GM23338 (cell line): ENCODE data around the gene SYNGR4. TPM values are rescaled to one million over a fixed set of nuclear protein-coding genes. Genes with fewer than 3 reads are reported as not detected.

Experiments
- ATAC-seq: fragments of 200-7000 bp; cut with Tn5 transposase; 3 replicates; pipeline ENCODE4 v1.9.1; 2020
- DNase-seq: peaks from one replicate; pipeline ENCODE4 v3.0.0-alpha.2; 2015; ENCODE audit warnings: low spot score
- H2AFZ ChIP-seq: fragments of 200-600 bp; sonication (generic); 2 replicates; pipeline ENCODE4 v1.8.0; 2016; ENCODE audit warnings: antibody characterized with exemption, mild to moderate bottlenecking, moderate library complexity
- H3F3A ChIP-seq: fragments of 200-600 bp; sonication (generic); replicated peaks from 2 replicates; pipeline ENCODE4 v1.8.0; 2017; ENCODE audit warnings: antibody characterized with exemption, mixed run types, low read depth
- H3K27ac ChIP-seq: fragments of 200-600 bp; sonication (generic); 2 replicates; pipeline ENCODE4 v1.6.1; 2016; ENCODE audit warnings: low read depth
- H3K27me3 ChIP-seq: fragments of 200-600 bp; sonication (generic); 2 replicates; pipeline ENCODE4 v1.8.0; 2016; ENCODE audit warnings: mild to moderate bottlenecking, mixed run types, moderate library complexity; ENCODE audit not compliant: insufficient read depth
- H3K36me3 ChIP-seq: fragments of 200-600 bp; sonication (generic); 2 replicates; pipeline ENCODE4 v1.8.0; 2016; ENCODE audit warnings: mild to moderate bottlenecking; ENCODE audit not compliant: insufficient read depth
- H3K4me1 ChIP-seq: fragments of 200-600 bp; sonication (generic); 2 replicates; pipeline ENCODE4 v1.8.0; 2016; ENCODE audit warnings: mild to moderate bottlenecking, moderate library complexity; ENCODE audit not compliant: insufficient read depth
- H3K4me2 ChIP-seq: fragments of 200-600 bp; sonication (generic); 2 replicates; pipeline ENCODE4 v1.7.1; 2017; ENCODE audit warnings: mixed run types
- H3K4me3 ChIP-seq: fragments of 200-600 bp; sonication (generic); 2 replicates; pipeline ENCODE4 v1.6.1; 2016; ENCODE audit warnings: mixed run types
- H3K79me2 ChIP-seq: fragments of 200-600 bp; sonication (generic); replicated peaks from 2 replicates; pipeline ENCODE4 v1.8.0; 2017; ENCODE audit warnings: mild to moderate bottlenecking; ENCODE audit not compliant: insufficient read depth
- H3K9me2 ChIP-seq: fragments of 200-600 bp; sonication (generic); 2 replicates; pipeline ENCODE4 v1.8.0; 2017; ENCODE audit not compliant: insufficient read depth
- H4K20me1 ChIP-seq: fragments of 200-600 bp; sonication (generic); replicated peaks from 2 replicates; pipeline ENCODE4 v1.8.0; 2017; ENCODE audit warnings: mild to moderate bottlenecking; ENCODE audit not compliant: insufficient read depth
- H3K27ac Mint-ChIP-seq: 2 replicates; pipeline ENCODE4 v1.8.0; 2020; ENCODE audit warnings: inconsistent platforms, mild to moderate bottlenecking, moderate library complexity, mixed read lengths
- H3K27me3 Mint-ChIP-seq: 3 replicates; pipeline ENCODE4 v1.8.0; 2022; ENCODE audit warnings: low read depth, mild to moderate bottlenecking, moderate library complexity, mixed read lengths, inconsistent platforms; ENCODE audit not compliant: insufficient read depth, poor library complexity
- H3K36me3 Mint-ChIP-seq: 3 replicates; pipeline ENCODE4 v1.8.0; 2021; ENCODE audit warnings: low read depth, mild to moderate bottlenecking, inconsistent platforms, moderate library complexity, mixed read lengths
- H3K4me1 Mint-ChIP-seq: 3 replicates; pipeline ENCODE4 v1.8.0; 2020; ENCODE audit warnings: mild to moderate bottlenecking, inconsistent platforms, mixed read lengths
- H3K4me3 Mint-ChIP-seq: 3 replicates; pipeline ENCODE4 v1.8.0; 2021; ENCODE audit warnings: moderate library complexity, mild to moderate bottlenecking, inconsistent platforms, mixed read lengths
- H3K9me3 Mint-ChIP-seq: 3 replicates; pipeline ENCODE4 v1.8.0; 2020; ENCODE audit warnings: moderate library complexity, mild to moderate bottlenecking, inconsistent platforms, mixed read lengths
- CREB1 ChIP-seq: fragments of 250-450 bp; sonication (Bioruptor Pico); IDR thresholded peaks from 2 replicates; pipeline ENCODE4 v1.5.0; 2020; ENCODE audit warnings: low read depth, mild to moderate bottlenecking, moderate library complexity
- EZH2phosphoT487 ChIP-seq: fragments of 200-600 bp; sonication (generic); IDR thresholded peaks from one replicate; pipeline ENCODE4 v1.8.1; 2018; ENCODE audit warnings: antibody characterized with exemption; ENCODE audit not compliant: unreplicated experiment
- ZNF114 ChIP-seq: fragments of 250-450 bp; sonication (Bioruptor Pico); IDR thresholded peaks from 2 replicates; pipeline ENCODE4 v1.5.0; 2020; ENCODE audit warnings: mild to moderate bottlenecking, moderate library complexity
- ZNF331 ChIP-seq: fragments of 250-450 bp; sonication (Bioruptor Pico); IDR thresholded peaks from 2 replicates; pipeline ENCODE4 v1.5.0; 2020; ENCODE audit warnings: low read depth, mild to moderate bottlenecking, moderate library complexity
- polyA plus RNA-seq: library from polyadenylated mRNA; unstranded; fragments of >200 nt; fragmentation: Nextera tagmentation; extraction: Ambion mirVana; gene quantifications from 2 replicates; pipeline ENCODE4 v1.2.1, GENCODE V29; 2016
- total RNA-seq: library from RNA; depleted of rRNA; stranded (reverse); fragments of >200 nt; shearing (Covaris generic); gene quantifications from 2 replicates; pipeline ENCODE4 v1.2.3, GENCODE V29; 2014
- TF ChIP-seq, protein P1 (sequence below), 2 experiments: fragments of 200-600 bp in 1 of 2; sonication (generic) in 1 of 2; conservative IDR thresholded peaks; 2 replicates each; pipeline versions ENCODE4 v1.5.1 to v1.6.1; 2016 to 2017; ENCODE audit warnings: antibody characterized with exemption in 2 of 2, low read depth in 2 of 2, mild to moderate bottlenecking in 2 of 2, moderate library complexity in 1 of 2

Gene SYNGR4
- total and polyA plus RNA-seq, 2 experiments from 2014 or later: not detected

- Histone ChIP-seq H3K36me3 (peaks cover 33% of the 10 kb centered on the region), H3K4me3 (no peak overlapping the region), H3K9me2 (no peaks in the 10 kb centered on the region), H2AFZ (no peak overlapping the region), H3K27ac (no peak overlapping the region), H3K79me2 (peaks cover 21% of the 10 kb centered on the region), H3K4me1 (no peaks in the 10 kb centered on the region; the same call in 1 of the 2 replicates), H3F3A (peaks cover 9% of the 10 kb centered on the region), H3K27me3 (no peaks in the 10 kb centered on the region), H3K4me2 (no peak overlapping the region), H4K20me1 (peaks cover 17% of the 10 kb centered on the region)
- Mint-ChIP-seq H3K4me3 (no peak overlapping the region), H3K4me1 (peaks cover 4% of the 10 kb centered on the region), H3K27ac (no peak overlapping the region), H3K27me3 (peaks cover 9% of the 10 kb centered on the region), H3K36me3 (peaks cover 73% of the 10 kb centered on the region), H3K9me3 (peaks cover 3% of the 10 kb centered on the region; the same call in 1 of the 3 replicates)
- no peak for TF ChIP-seq EZH2phosphoT487
- TF ChIP-seq ZNF114 (CRISPR knock-in tag): no peak
- DNase-seq (no peak), ATAC-seq (no peak)
These were observed 22.8 kb downstream of the SYNGR4 start for GRCh38 chr19:48386981-48387380.

DNA sequence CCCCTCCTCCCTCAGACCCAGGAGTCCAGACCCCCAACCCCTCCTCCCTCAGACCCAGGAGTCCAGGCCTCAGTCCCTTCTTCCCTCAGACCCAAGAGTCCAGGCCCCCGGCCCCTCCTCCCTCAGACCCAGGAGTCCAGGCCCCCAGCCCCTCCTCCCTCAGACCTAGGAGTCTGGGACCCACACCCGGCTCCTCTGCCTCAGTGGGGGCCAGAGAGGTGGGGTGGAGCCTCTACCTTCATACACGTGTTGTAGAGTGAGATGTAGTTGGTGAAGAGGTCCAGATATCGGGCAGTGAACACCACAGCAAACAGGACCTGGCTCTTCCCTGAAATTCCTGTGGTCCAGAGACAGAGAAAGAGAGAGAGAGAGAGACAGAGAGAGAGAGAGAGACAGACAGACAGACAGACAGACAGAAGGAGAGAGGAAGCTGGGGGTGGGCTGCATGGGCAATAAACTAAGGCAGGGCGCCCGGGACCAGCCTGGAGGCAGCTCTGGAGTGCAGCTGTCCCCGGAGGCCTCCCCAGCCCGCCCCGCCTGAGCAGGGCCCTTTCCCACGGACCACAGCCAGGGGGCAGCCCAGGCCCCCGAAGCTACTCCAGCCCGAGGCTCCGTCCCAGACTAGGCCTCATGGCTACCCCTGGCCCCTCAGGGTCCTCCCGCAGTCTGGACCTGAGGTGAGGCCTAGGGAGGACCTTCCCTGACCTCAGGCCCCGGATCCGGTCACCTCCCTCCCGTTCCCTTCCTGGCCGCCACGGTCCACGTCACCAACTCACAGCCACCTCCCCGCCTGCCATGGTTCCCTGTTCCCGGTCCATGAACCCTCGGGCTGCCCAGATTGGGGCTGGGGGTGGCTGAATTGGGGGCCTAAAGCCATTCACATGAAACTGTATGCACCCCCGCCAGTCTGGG, 26.3 kb downstream of the SYNGR4 start:
- Histone ChIP-seq H3K36me3 (peaks cover 16% of the 10 kb centered on the region), H3K9me2 (no peaks in the 10 kb centered on the region), H3K27me3 (peaks cover 34% of the 10 kb centered on the region), H3K4me1 (peaks cover 21% of the 10 kb centered on the region), H3K4me2 (peak overlapping the region; percentile 99), H2AFZ (peak overlapping the region; percentile 69; the same call in 1 of the 2 replicates), H4K20me1 (peaks cover 17% of the 10 kb centered on the region), H3K79me2 (peaks cover 21% of the 10 kb centered on the region), H3K4me3 (peak overlapping the region; percentile 100), H3F3A (peaks cover 8% of the 10 kb centered on the region), H3K27ac (peak overlapping the region; percentile 85)
- H3K36me3 Mint-ChIP-seq: peaks cover 39% of the 10 kb centered on the region
- peak overlapping the region; percentile 92 for H3K27ac Mint-ChIP-seq
- H3K9me3 Mint-ChIP-seq: peaks cover 3% of the 10 kb centered on the region; the same call in 1 of the 3 replicates
- TF ChIP-seq ZNF331 (no peak), CREB1 (no peak), ZNF114 (CRISPR knock-in tag) (no peak)
- TF ChIP-seq, protein P1, sequence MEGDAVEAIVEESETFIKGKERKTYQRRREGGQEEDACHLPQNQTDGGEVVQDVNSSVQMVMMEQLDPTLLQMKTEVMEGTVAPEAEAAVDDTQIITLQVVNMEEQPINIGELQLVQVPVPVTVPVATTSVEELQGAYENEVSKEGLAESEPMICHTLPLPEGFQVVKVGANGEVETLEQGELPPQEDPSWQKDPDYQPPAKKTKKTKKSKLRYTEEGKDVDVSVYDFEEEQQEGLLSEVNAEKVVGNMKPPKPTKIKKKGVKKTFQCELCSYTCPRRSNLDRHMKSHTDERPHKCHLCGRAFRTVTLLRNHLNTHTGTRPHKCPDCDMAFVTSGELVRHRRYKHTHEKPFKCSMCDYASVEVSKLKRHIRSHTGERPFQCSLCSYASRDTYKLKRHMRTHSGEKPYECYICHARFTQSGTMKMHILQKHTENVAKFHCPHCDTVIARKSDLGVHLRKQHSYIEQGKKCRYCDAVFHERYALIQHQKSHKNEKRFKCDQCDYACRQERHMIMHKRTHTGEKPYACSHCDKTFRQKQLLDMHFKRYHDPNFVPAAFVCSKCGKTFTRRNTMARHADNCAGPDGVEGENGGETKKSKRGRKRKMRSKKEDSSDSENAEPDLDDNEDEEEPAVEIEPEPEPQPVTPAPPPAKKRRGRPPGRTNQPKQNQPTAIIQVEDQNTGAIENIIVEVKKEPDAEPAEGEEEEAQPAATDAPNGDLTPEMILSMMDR (conservative IDR thresholded peaks at IDR 0.05; ENCODE audit: low read depth in 2 of 2): peak; percentile 58 to 81
- H3K27me3 Mint-ChIP-seq: peaks cover 31% of the 10 kb centered on the region
- H3K4me3 Mint-ChIP-seq: peak overlapping the region; percentile 88
- ATAC-seq: peak; percentile 73
- peaks cover 21% of the 10 kb centered on the region for H3K4me1 Mint-ChIP-seq
- DNase-seq: peak; percentile 82
